ENCODE measurements around the gene RPL39L.

RPL39L gene

GRCh38 chr3:187104342-187104741, 35.0 kb downstream of the RPL39L start:
- ChIA-PET POLR2A (no interaction called here), CTCF (interaction anchor here (4.9 to 6.3 kb wide), 2 partner anchors 9 to 36 kb away, joined by 19 to 61 read pairs; partner anchors contain the start of gene RPL39L)
- TF ChIP-seq, protein P1, sequence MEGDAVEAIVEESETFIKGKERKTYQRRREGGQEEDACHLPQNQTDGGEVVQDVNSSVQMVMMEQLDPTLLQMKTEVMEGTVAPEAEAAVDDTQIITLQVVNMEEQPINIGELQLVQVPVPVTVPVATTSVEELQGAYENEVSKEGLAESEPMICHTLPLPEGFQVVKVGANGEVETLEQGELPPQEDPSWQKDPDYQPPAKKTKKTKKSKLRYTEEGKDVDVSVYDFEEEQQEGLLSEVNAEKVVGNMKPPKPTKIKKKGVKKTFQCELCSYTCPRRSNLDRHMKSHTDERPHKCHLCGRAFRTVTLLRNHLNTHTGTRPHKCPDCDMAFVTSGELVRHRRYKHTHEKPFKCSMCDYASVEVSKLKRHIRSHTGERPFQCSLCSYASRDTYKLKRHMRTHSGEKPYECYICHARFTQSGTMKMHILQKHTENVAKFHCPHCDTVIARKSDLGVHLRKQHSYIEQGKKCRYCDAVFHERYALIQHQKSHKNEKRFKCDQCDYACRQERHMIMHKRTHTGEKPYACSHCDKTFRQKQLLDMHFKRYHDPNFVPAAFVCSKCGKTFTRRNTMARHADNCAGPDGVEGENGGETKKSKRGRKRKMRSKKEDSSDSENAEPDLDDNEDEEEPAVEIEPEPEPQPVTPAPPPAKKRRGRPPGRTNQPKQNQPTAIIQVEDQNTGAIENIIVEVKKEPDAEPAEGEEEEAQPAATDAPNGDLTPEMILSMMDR (IDR thresholded peaks at IDR 0.05; ENCODE audit: control extremely low read depth, extremely low read depth, low read depth, missing control alignments): no peak
- no peak for DNase-seq (ENCODE audit: extremely low spot score)

DNA sequence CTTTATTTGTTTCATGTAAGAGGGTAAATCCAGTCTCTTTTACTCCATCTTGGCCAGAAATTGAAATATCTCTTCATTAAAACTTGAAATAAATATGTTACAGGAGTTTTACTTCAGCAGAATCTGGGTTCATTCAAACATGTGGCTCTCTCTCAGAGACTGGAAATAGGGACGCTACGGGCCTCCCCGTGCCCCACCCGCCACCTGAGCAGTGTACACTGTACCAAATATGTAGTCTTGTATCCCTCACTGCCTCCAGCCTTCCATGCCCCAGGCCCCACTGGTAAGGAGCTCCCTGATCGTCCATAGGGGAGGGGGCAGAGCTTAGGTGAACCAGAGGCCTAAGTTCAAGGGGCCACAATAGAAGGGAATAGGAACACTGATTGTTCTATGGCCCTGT, 36.0 kb downstream of the RPL39L start:
- ChIA-PET CTCF (interaction anchor here (1.5 to 6.3 kb wide), 4 partner anchors 10 to 114 kb away, joined by 3 to 61 read pairs (median 16); partner anchors contain the start of gene RPL39L), POLR2A (no interaction called here)
- DNase-seq (ENCODE audit: extremely low spot score): no peak
- TF ChIP-seq, protein P1 (IDR thresholded peaks at IDR 0.05; ENCODE audit: control extremely low read depth, extremely low read depth, low read depth, missing control alignments): no peak

- DNase-seq (ENCODE audit: extremely low spot score): no peak
- TF ChIP-seq, protein P1 (IDR thresholded peaks at IDR 0.05; ENCODE audit: control extremely low read depth, extremely low read depth, low read depth, missing control alignments): no peak
- CTCF ChIA-PET: interaction anchor here (1.2 to 6.3 kb wide), 8 partner anchors 11 to 113 kb away, joined by 3 to 61 read pairs (median 8); partner anchors contain the start of gene RPL39L
- POLR2A ChIA-PET: no interaction called here
Measured at GRCh38 chr3:187102073-187102634, 37.1 kb downstream of the RPL39L start.

DNA sequence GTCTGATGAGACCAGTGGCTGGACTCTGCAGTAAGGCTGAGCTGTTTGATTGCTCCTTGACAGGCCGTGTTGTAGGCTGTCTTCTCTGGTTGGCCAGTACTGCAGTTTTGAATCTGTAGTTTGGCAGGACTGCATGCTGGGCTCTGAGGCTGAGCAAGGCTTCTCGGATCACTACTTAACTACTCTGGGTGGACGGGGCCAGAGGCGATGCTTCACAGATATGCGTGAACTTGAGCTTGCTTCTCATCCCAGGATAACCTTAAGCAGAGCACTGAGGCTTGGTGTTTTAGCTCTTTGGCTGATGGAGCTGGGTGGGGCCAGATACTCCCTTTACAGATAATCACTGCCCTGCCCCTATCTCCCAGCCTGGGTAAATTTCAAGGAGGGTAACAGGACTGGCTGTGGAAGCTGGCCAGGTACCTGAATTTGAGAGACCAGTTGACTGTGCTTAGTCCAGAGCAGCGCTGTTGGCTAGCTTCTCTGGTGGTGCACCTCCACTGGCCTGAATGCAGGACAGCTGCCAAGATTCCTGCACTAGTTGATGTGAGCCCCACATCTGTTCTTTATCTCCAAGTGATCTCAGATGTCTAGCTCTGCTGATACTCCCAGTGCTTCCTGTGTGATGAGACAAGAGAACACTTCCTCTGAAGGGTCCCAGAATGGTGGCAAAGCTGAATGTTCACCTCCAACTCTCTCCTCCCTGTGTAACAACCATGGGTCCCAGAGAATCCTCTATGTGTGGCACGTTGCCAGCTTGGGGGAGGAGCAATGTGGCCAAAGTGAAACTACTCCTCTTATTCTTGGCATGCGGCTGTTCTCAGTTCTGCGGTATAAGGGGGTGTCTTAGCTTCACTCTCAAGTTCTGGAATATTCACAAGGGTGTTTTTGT, 37.9 kb downstream of the RPL39L start:
- POLR2A ChIA-PET: no interaction called here
- TF ChIP-seq, protein P1 (IDR thresholded peaks at IDR 0.05; ENCODE audit: control extremely low read depth, extremely low read depth, low read depth, missing control alignments): no peak
- DNase-seq (ENCODE audit: extremely low spot score): no peak
- CTCF ChIA-PET: interaction anchor here (0.7 to 6.3 kb wide), 11 partner anchors 8 to 185 kb away, joined by 3 to 61 read pairs (median 4); partner anchors contain the start of gene RPL39L

DNA sequence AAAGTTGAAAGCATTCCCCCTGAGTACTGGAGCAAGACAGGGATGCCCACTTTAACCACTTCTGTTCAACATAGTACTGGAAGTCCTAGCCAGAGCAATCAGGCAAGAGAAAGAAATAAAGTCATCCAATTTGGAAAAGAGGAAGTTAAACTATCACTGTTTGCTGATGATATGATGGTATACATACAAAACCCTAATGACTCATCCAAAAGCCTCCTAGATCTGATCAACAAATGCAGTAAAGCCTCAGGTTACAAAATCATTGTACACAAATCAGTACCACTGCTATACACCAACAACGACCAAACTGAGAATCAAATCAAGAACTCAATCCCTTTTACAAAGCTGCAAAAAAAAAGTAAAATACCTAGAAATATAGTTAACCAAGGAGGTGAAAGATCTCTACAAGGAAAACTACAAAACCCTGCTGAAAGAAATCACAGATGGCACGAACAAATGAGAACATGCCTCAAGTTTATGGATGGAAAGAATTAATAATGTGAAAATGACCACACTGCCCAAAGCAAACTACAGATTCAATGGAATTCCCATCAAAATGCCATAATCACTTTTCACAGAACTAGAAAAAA, 40.3 kb downstream of the RPL39L start:
- POLR2A ChIA-PET: no interaction called here
- TF ChIP-seq, protein P1 (IDR thresholded peaks at IDR 0.05; ENCODE audit: control extremely low read depth, extremely low read depth, low read depth, missing control alignments): no peak
- CTCF ChIA-PET: no interaction called here
- DNase-seq (ENCODE audit: extremely low spot score): no peak

GRCh38 chr3:187093320-187093719, 46.0 kb downstream of the RPL39L start:
- TF ChIP-seq, protein P1 (IDR thresholded peaks at IDR 0.05; ENCODE audit: control extremely low read depth, extremely low read depth, low read depth, missing control alignments): no peak
- no peak for DNase-seq (ENCODE audit: extremely low spot score)
- ChIA-PET CTCF (interaction anchor here (1.6 to 1.9 kb wide), 3 partner anchors 12 to 20 kb away, joined by 3 to 13 read pairs (median 4); no protein-coding TSS in a partner anchor), POLR2A (no interaction called here)
